Activated T-helper 17 cell treated with anti-CD3 and anti-CD28 coated beads, Interleukin-2, amount 50 U/mL, for 72 hours (primary cell): ENCODE results near the gene VPS18. TPM values are rescaled to one million over a fixed set of nuclear protein-coding genes. Genes with fewer than 3 reads are reported as not detected.

Source experiments
- total RNA-seq, 2 donors: library from RNA; stranded (reverse); gene quantifications; one replicate each; pipeline ENCODE4 v1.2.3, GENCODE V29; 2022

Gene VPS18
- total RNA-seq, 2 donors from 2014 or later, result 5.6 to 12.0 TPM

Other genes starting within 250 kb of the VPS18 start
- 10 to 100 TPM; 40.1 to 61.4 TPM for gene RAD51, start 199.3 kb upstream of the VPS18 start, total RNA-seq
- gene RMDN3, start 139.2 kb upstream of the VPS18 start, total RNA-seq, result 10 to 100 TPM; 18.4 to 30.9 TPM
- gene GCHFR, start 130.4 kb upstream of the VPS18 start, total RNA-seq, result 10 to 100 TPM; 46.1 to 50.4 TPM
- 1 to 10 TPM; 2.4 to 2.7 TPM for gene C15orf62, start 124.5 kb upstream of the VPS18 start, total RNA-seq
- 10 to 100 TPM; 35.9 to 38.7 TPM for gene ZFYVE19, start 87.4 kb upstream of the VPS18 start, total RNA-seq
- 10 to 100 TPM; 30.3 to 34.3 TPM for gene DNAJC17, start 87.0 kb upstream of the VPS18 start, total RNA-seq
- not detected for gene PPP1R14D, start 65.7 kb upstream of the VPS18 start, total RNA-seq
- gene SPINT1, start 50.4 kb upstream of the VPS18 start, total RNA-seq, result 10 to 100 TPM in 1 of 2 donors, 1 to 10 TPM in 1; 8.4 to 11.7 TPM
- gene RHOV, start 20.2 kb upstream of the VPS18 start, total RNA-seq, result under 1 TPM; 0.24 to 0.45 TPM
- gene DLL4, start 34.9 kb downstream of the VPS18 start, total RNA-seq, result not detected
- 1 to 10 TPM; 2.4 to 6.8 TPM for gene CHAC1, start 59.0 kb downstream of the VPS18 start, total RNA-seq
- 10 to 100 TPM; 22.8 to 25.9 TPM for gene INO80, start 221.8 kb downstream of the VPS18 start, total RNA-seq